Neural cell (in vitro differentiated cells): ENCODE measurements around the gene FOXO3.

Experiments used
- EZH2 ChIP-seq: fragments of 200-600, 300-800 bp; shearing (Covaris generic), sonication (generic); IDR thresholded peaks from 2 replicates; pipeline ENCODE4 v1.6.1; 2014; ENCODE audit warnings: antibody characterized with exemption, low read length, borderline replicate concordance, mild to moderate bottlenecking; ENCODE audit not compliant: insufficient read depth, poor library complexity, severe bottlenecking
- MXI1 ChIP-seq: fragments of 450-650 bp; conservative IDR thresholded peaks from 2 replicates; pipeline ENCODE4 v1.6.1; 2014; ENCODE audit warnings: antibody characterized with exemption, mild to moderate bottlenecking; ENCODE audit not compliant: poor library complexity, severe bottlenecking
- RAD21 ChIP-seq: fragments of 450-650 bp; conservative IDR thresholded peaks from 2 replicates; pipeline ENCODE4 v1.6.1; 2014; ENCODE audit warnings: antibody characterized with exemption, mild to moderate bottlenecking, moderate library complexity
- TF ChIP-seq, protein P1 (sequence below): fragments of 450-650 bp; IDR thresholded peaks from 2 replicates; pipeline ENCODE4 v1.5.1; 2014; ENCODE audit warnings: antibody characterized with exemption, mild to moderate bottlenecking, moderate library complexity; ENCODE audit not compliant: poor library complexity, severe bottlenecking
- TF ChIP-seq, protein P2 (sequence below): IDR thresholded peaks from 2 replicates; pipeline ENCODE4 v1.6.1; 2012; ENCODE audit warnings: borderline replicate concordance

DNA sequence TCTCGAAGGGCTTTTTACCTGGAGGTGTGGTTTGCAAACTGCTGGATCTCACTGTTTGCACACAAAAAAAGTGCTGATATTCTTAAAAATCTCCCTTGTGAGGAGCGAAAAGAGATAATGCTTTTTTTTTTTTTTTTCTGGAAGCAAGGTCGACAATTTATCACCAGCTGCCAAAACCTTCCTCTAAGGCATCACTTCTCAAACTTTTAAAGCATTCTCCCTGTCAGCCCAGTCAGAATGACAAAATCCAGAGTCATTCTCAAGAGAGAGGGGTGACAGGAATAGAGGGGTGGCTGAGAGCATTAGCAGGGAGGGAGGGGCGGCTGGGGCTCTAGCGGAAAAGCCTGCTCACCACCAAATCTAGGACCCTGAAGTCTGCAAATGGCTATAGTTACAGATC, 150.4 kb downstream of the FOXO3 start:
- TF ChIP-seq, protein P1, sequence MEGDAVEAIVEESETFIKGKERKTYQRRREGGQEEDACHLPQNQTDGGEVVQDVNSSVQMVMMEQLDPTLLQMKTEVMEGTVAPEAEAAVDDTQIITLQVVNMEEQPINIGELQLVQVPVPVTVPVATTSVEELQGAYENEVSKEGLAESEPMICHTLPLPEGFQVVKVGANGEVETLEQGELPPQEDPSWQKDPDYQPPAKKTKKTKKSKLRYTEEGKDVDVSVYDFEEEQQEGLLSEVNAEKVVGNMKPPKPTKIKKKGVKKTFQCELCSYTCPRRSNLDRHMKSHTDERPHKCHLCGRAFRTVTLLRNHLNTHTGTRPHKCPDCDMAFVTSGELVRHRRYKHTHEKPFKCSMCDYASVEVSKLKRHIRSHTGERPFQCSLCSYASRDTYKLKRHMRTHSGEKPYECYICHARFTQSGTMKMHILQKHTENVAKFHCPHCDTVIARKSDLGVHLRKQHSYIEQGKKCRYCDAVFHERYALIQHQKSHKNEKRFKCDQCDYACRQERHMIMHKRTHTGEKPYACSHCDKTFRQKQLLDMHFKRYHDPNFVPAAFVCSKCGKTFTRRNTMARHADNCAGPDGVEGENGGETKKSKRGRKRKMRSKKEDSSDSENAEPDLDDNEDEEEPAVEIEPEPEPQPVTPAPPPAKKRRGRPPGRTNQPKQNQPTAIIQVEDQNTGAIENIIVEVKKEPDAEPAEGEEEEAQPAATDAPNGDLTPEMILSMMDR = no peak
- no peak for TF ChIP-seq EZH2
- TF ChIP-seq, protein P2, sequence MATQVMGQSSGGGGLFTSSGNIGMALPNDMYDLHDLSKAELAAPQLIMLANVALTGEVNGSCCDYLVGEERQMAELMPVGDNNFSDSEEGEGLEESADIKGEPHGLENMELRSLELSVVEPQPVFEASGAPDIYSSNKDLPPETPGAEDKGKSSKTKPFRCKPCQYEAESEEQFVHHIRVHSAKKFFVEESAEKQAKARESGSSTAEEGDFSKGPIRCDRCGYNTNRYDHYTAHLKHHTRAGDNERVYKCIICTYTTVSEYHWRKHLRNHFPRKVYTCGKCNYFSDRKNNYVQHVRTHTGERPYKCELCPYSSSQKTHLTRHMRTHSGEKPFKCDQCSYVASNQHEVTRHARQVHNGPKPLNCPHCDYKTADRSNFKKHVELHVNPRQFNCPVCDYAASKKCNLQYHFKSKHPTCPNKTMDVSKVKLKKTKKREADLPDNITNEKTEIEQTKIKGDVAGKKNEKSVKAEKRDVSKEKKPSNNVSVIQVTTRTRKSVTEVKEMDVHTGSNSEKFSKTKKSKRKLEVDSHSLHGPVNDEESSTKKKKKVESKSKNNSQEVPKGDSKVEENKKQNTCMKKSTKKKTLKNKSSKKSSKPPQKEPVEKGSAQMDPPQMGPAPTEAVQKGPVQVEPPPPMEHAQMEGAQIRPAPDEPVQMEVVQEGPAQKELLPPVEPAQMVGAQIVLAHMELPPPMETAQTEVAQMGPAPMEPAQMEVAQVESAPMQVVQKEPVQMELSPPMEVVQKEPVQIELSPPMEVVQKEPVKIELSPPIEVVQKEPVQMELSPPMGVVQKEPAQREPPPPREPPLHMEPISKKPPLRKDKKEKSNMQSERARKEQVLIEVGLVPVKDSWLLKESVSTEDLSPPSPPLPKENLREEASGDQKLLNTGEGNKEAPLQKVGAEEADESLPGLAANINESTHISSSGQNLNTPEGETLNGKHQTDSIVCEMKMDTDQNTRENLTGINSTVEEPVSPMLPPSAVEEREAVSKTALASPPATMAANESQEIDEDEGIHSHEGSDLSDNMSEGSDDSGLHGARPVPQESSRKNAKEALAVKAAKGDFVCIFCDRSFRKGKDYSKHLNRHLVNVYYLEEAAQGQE = no peak
- no peak for TF ChIP-seq RAD21
- TF ChIP-seq MXI1 = no peak
